Measurements from ENCODE around the gene LENG9.

Gene LENG9

DNA sequence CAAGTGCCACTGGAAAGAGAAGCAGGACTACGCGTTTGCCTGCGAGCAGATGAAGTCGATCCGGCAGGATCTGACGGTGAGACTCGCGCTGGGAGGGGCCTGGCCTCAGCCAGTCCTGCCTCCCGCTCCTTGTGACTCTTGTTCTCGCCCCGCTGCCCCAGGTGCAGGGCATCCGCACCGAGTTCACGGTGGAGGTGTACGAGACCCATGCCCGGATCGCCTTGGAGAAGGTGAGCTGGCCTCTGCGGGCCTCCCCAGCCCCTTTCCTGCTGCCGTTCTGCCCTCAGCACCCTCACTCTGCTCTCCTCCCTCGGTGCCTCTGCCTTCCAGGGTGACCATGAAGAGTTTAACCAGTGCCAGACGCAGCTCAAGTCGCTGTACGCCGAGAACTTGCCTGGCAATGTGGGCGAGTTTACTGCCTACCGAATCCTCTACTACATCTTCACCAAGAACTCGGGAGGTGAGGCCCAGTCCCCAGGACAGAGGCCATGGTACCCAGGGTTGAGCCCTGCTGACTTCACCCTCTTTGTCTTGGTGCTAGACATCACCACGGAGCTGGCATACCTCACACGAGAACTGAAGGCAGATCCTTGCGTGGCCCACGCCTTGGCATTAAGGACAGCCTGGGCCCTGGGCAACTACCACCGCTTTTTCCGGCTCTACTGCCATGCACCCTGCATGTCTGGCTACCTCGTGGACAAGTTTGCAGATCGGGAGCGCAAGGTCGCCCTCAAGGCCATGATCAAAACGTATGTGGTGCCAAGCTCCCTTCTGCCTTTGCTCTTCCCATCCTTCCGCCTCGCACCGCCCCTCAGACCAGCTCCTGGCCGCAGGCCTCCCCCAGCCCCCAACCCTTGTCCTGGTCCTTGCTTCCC, 5.6 kb downstream of the LENG9 start:
- H3K27ac ChIP-seq (ENCODE audit: low read depth, low read length): no peak overlapping the region
- H3K9me3 ChIP-seq (ENCODE audit: control insufficient read depth, insufficient read depth, low read depth, low read length): no peaks in the 10 kb centered on the region
- H3K4me1 ChIP-seq (ENCODE audit: control insufficient read depth, insufficient read depth, low read length): peaks cover 4% of the 10 kb centered on the region
- no peaks in the 10 kb centered on the region for H3K27me3 ChIP-seq (ENCODE audit: control insufficient read depth, insufficient read depth, low read length)
- peaks cover 86% of the 10 kb centered on the region for H3K36me3 ChIP-seq (ENCODE audit: control insufficient read depth, insufficient read depth, low read length)
- no peak overlapping the region for H3K4me3 ChIP-seq (ENCODE audit: low read depth, low read length)
- H3K9ac ChIP-seq (ENCODE audit: low read length): no peak overlapping the region

DNA sequence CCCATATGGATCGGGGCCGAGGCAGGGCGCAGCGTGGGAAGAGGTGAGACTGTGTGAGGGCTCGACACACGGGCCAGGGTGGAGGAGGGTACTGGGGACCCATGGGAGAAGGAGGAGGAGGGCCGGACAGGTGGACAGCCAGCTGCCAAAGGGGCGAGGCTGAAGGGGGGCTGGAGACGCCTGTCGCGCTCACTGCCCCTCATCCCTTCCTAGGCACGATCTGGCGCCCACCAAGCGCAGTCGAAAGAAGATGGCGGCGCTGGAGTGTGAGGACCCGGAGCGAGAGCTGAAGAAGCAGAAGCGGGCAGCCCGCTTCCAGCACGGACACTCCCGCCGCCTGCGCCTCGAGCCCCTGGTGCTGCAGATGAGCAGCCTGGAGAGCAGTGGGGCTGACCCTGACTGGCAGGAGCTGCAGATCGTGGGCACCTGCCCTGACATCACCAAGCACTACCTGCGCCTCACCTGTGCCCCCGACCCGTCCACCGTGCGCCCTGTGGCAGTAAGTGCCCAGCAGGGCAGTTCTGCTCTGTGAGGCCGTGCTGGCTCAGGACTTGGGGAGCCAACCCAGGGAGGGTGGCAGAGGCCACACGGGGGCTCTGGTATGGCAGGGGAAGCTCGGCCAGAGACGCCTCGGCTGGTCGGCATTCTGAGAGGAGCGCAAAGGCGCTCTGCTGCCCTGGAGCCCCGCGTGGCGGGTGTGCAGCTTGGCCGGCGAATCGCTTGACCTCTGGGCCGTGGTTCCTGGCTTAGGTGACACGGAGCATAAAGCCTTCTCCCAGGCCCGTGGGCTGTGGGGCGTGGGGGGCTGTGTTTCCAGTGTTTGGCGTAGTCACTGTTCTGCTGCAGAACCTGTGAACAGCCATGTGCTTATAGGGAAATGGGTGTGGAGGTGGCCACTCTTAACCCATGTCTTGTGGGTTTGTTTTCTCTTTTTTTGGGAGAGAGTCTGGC, 6.9 kb downstream of the LENG9 start:
- Histone ChIP-seq H3K9ac (ENCODE audit: low read length) (no peak overlapping the region), H3K36me3 (ENCODE audit: control insufficient read depth, insufficient read depth, low read length) (peaks cover 95% of the 10 kb centered on the region)

DNA sequence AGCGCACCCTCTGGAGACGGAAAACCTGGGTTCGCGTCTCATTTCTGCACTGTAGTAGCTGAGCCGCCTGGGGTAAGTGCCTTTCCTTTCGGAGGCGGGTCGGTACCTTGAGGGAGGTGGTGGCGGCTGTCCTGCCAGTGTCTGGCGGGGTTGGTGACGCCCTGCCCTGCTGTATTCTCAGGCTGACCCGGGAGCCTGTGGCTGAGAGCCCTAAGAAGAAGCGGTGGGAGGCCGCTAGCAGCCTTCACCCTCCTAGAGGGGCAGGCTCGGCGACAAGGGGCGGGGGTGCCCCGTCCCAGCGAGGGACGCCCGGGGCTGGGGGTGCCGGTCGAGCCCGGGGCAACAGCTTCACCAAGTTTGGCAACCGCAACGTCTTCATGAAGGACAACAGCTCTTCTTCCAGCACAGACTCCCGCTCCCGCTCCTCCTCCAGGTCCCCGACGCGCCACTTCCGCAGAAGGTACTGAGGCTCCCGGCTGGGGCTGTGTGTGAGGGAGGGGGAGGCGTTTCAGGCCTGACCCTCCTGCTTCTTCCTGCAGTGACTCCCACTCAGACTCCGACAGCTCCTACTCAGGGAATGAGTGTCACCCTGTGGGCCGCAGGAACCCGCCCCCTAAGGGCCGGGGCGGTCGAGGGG, 7.7 kb downstream of the LENG9 start:
- H3K4me3 ChIP-seq (ENCODE audit: low read depth, low read length): no peak overlapping the region
- H3K27ac ChIP-seq (ENCODE audit: low read depth, low read length): no peak overlapping the region
- no peaks in the 10 kb centered on the region for H3K9me3 ChIP-seq (ENCODE audit: control insufficient read depth, insufficient read depth, low read depth, low read length)
- H3K27me3 ChIP-seq (ENCODE audit: control insufficient read depth, insufficient read depth, low read length): no peaks in the 10 kb centered on the region
- no peak overlapping the region for H3K9ac ChIP-seq (ENCODE audit: low read length)
- peaks cover 96% of the 10 kb centered on the region for H3K36me3 ChIP-seq (ENCODE audit: control insufficient read depth, insufficient read depth, low read length)
- H3K4me1 ChIP-seq (ENCODE audit: control insufficient read depth, insufficient read depth, low read length): no peaks in the 10 kb centered on the region

More for the DNA sequence above, 6.9 kb downstream of the LENG9 start:
- Histone ChIP-seq H3K4me1 (ENCODE audit: control insufficient read depth, insufficient read depth, low read length) (no peaks in the 10 kb centered on the region), H3K4me3 (ENCODE audit: low read depth, low read length) (no peak overlapping the region), H3K9me3 (ENCODE audit: control insufficient read depth, insufficient read depth, low read depth, low read length) (no peaks in the 10 kb centered on the region), H3K27me3 (ENCODE audit: control insufficient read depth, insufficient read depth, low read length) (no peaks in the 10 kb centered on the region), H3K27ac (ENCODE audit: low read depth, low read length) (no peak overlapping the region)

DNA sequence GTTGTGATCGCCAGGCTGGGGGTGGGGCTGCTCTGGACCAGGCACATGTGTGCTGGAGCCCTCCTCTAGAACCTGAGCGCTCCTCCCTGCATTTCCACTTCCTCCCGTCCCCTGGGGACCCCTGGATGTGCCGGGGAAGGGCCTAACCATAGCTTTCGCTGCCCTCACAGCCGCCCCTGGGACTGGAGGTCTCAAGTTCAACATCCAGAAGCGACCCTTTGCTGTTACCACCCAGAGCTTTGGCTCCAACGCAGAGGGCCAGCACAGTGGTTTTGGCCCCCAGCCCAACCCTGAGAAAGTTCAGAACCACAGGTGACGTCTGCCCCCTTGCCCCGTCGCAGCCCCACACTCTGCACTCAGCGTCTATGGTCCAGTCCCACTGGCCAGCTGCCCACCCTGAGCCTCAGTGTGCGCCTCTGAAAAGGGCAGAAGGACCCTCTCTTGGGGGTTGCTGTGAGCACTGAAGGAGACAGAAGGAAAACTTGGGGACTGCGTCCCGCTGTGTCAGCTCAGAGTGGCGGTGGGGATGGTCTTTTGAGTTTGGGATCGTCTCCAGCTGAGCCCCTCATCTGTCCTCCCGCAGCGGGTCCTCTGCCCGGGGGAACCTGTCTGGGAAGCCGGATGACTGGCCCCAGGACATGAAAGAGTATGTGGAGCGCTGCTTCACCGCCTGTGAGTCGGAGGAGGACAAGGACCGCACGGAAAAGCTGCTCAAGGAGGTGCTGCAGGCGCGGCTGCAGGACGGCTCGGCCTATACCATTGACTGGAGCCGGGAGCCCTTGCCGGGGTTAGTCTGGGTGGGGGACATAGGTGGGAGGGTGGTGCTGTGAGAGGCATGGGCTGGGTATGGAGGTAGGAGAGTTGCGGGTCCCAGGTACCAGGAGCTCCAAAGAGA, 8.6 kb downstream of the LENG9 start:
- Histone ChIP-seq H3K27ac (ENCODE audit: low read depth, low read length) (no peak overlapping the region), H3K9ac (ENCODE audit: low read length) (no peak overlapping the region), H3K36me3 (ENCODE audit: control insufficient read depth, insufficient read depth, low read length) (peaks cover 94% of the 10 kb centered on the region), H3K9me3 (ENCODE audit: control insufficient read depth, insufficient read depth, low read depth, low read length) (no peaks in the 10 kb centered on the region), H3K27me3 (ENCODE audit: control insufficient read depth, insufficient read depth, low read length) (no peaks in the 10 kb centered on the region), H3K4me3 (ENCODE audit: low read depth, low read length) (no peak overlapping the region), H3K4me1 (ENCODE audit: control insufficient read depth, insufficient read depth, low read length) (0 out of 2 replicates have a peak, but pooled peaks cover 3% of the 10 kb centered on the region)

DNA sequence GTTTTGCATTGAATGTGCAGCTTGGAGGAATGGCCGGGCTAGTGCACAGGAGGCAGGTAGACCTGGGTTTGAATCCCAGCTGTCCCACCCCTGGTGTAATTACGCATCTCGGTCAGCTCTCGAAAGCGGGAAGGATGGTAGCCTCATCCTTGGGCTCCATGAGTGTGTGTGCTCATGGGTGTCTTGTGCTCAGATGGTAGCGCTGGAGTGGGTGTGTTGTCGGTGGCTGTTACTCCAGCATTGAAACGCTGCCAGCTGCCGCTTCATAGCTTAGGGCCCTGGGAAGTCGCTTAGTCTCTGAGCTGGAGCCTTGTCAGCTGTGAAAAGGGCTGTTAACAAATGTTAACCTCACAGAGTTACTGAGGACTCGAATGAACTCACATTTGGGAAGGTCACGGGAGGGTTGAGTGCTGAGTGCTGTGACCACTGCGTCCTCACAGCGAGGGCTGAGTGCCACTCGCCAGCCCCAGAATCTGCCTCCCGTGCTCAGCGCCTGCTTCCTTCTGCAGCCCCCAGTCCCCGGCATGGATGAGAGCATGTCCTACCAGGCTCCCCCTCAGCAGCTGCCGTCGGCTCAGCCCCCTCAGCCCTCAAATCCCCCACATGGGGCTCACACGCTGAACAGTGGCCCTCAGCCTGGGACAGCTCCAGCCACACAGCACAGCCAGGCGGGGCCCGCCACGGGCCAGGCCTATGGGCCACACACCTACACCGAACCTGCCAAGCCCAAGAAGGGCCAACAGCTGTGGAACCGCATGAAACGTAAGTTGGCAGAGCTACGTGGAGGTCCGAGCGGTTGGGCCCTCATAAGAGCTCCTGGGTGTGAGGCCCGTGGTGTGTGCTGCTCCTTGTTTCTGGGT, 9.4 kb downstream of the LENG9 start:
- no peak overlapping the region for H3K9ac ChIP-seq (ENCODE audit: low read length)
- H3K4me1 ChIP-seq (ENCODE audit: control insufficient read depth, insufficient read depth, low read length): 0 out of 2 replicates have a peak, but pooled peaks cover 3% of the 10 kb centered on the region
- no peaks in the 10 kb centered on the region for H3K27me3 ChIP-seq (ENCODE audit: control insufficient read depth, insufficient read depth, low read length)
- H3K4me3 ChIP-seq (ENCODE audit: low read depth, low read length): no peak overlapping the region
- H3K9me3 ChIP-seq (ENCODE audit: control insufficient read depth, insufficient read depth, low read depth, low read length): no peaks in the 10 kb centered on the region
- H3K36me3 ChIP-seq (ENCODE audit: control insufficient read depth, insufficient read depth, low read length): peaks cover 85% of the 10 kb centered on the region
- no peak overlapping the region for H3K27ac ChIP-seq (ENCODE audit: low read depth, low read length)

DNA sequence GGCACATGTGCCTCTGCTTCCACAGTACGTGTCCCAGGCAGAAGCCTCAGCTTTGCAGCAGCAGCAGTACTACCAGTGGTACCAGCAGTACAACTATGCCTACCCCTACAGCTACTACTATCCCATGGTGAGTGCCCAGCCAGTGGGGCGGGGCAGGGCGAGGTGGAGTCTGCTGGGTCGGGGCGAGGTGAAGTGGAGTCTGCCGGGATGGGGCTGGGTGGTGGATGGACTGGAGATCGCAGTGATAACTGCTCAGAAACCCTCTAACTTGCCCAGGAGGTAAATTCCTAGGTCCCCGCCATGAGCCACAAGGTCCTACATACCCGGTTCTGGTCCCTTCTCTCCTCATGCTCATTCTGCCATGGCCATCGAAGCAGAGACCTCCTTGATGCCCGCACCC, 11.0 kb downstream of the LENG9 start:
- H3K4me3 ChIP-seq (ENCODE audit: low read depth, low read length): no peak overlapping the region
- no peaks in the 10 kb centered on the region for H3K27me3 ChIP-seq (ENCODE audit: control insufficient read depth, insufficient read depth, low read length)
- H3K27ac ChIP-seq (ENCODE audit: low read depth, low read length): no peak overlapping the region
- peaks cover 70% of the 10 kb centered on the region for H3K36me3 ChIP-seq (ENCODE audit: control insufficient read depth, insufficient read depth, low read length)
- H3K9me3 ChIP-seq (ENCODE audit: control insufficient read depth, insufficient read depth, low read depth, low read length): no peaks in the 10 kb centered on the region
- no peak overlapping the region for H3K9ac ChIP-seq (ENCODE audit: low read length)
- 0 out of 2 replicates have a peak, but pooled peaks cover 3% of the 10 kb centered on the region for H3K4me1 ChIP-seq (ENCODE audit: control insufficient read depth, insufficient read depth, low read length)

DNA sequence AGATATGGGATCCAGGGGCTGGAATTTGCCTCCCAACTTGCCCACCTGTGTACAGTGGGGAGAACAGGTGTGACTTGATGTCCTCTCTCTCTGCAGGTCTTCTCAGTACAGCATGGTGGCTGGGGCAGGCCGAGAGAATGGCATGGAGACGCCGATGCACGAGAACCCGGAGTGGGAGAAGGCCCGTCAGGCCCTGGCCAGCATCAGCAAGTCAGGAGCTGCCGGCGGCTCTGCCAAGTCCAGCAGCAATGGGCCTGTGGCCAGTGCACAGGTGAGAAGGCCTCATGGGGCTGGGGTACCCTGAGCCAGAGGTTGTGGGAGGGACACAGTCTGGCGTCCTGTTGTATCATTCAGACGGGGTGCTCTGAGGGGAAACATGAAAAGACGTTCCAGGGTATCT, 11.6 kb downstream of the LENG9 start:
- no peaks in the 10 kb centered on the region for H3K9me3 ChIP-seq (ENCODE audit: control insufficient read depth, insufficient read depth, low read depth, low read length)
- H3K36me3 ChIP-seq (ENCODE audit: control insufficient read depth, insufficient read depth, low read length): peaks cover 65% of the 10 kb centered on the region
- 0 out of 2 replicates have a peak, but pooled peaks cover 7% of the 10 kb centered on the region for H3K4me1 ChIP-seq (ENCODE audit: control insufficient read depth, insufficient read depth, low read length)
- H3K9ac ChIP-seq (ENCODE audit: low read length): no peak overlapping the region
- H3K27ac ChIP-seq (ENCODE audit: low read depth, low read length): no peak overlapping the region
- no peaks in the 10 kb centered on the region for H3K27me3 ChIP-seq (ENCODE audit: control insufficient read depth, insufficient read depth, low read length)
- H3K4me3 ChIP-seq (ENCODE audit: low read depth, low read length): no peak overlapping the region

DNA sequence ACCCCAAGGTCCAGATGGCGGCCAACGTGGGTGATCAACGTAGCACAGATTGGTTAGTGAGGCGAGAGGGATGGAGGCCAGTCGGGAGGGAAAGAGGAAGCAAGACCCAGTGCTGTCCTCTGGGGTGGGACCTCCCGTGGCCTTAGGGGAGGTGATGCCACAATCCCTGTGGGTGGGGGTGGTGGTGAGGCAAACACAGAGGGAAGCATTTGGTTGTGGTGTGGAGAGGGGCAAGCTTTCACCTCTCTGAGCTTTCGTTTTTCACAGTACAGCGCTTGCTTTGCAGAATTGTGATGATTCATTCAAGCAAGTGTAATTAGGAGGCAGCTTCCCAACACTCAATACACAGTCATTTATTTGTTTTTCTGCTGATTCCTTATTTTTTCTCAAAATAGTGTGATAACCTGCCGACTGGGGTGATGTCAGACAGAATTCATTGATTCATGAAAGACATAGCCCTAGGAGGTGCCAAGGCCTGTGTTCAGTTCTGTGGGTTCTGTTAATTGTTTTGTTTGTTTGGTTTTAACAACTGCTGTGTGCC, 12.2 kb downstream of the LENG9 start:
- Histone ChIP-seq H3K9me3 (ENCODE audit: control insufficient read depth, insufficient read depth, low read depth, low read length) (no peaks in the 10 kb centered on the region), H3K27me3 (ENCODE audit: control insufficient read depth, insufficient read depth, low read length) (no peaks in the 10 kb centered on the region), H3K36me3 (ENCODE audit: control insufficient read depth, insufficient read depth, low read length) (peaks cover 59% of the 10 kb centered on the region), H3K27ac (ENCODE audit: low read depth, low read length) (no peak overlapping the region), H3K9ac (ENCODE audit: low read length) (no peak overlapping the region), H3K4me1 (ENCODE audit: control insufficient read depth, insufficient read depth, low read length) (0 out of 2 replicates have a peak, but pooled peaks cover 7% of the 10 kb centered on the region), H3K4me3 (ENCODE audit: low read depth, low read length) (no peak overlapping the region)

DNA sequence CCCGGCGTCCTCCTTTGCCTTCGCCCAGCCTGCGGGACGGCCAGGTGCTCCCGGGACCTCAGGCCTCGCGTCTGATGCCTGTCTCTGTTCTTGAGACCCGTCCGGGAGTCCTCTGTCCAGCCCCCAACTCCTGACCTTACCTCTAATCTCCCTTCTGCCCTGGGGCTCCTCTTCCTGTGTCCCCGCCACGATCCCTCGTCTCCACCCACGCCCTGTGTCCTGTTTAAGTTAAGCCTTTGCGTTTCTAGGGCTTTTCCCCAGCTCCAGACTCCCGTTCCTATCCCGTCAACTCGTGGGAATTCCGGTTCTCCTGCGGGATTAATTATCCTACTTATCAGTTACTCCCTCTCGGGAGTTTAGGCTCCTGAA, 13.9 kb downstream of the LENG9 start:
- Histone ChIP-seq H3K27ac (ENCODE audit: low read depth, low read length) (peak overlapping the region; percentile 91), H3K36me3 (ENCODE audit: control insufficient read depth, insufficient read depth, low read length) (peaks cover 52% of the 10 kb centered on the region), H3K27me3 (ENCODE audit: control insufficient read depth, insufficient read depth, low read length) (no peaks in the 10 kb centered on the region)

More for the DNA sequence above, 13.9 kb downstream of the LENG9 start:
- Histone ChIP-seq H3K9ac (ENCODE audit: low read length) (peak overlapping the region; percentile 99), H3K4me1 (ENCODE audit: control insufficient read depth, insufficient read depth, low read length) (0 out of 2 replicates have a peak, but pooled peaks cover 7% of the 10 kb centered on the region), H3K9me3 (ENCODE audit: control insufficient read depth, insufficient read depth, low read depth, low read length) (no peaks in the 10 kb centered on the region), H3K4me3 (ENCODE audit: low read depth, low read length) (peak overlapping the region; percentile 95)
